ENCODE data around the gene CMKLR1. TPM values are rescaled to one million over a fixed set of nuclear protein-coding genes. Genes with fewer than 3 reads are reported as not detected.

Gene CMKLR1
- total RNA-seq, 2 experiments from 2014 or later: not detected

DNA sequence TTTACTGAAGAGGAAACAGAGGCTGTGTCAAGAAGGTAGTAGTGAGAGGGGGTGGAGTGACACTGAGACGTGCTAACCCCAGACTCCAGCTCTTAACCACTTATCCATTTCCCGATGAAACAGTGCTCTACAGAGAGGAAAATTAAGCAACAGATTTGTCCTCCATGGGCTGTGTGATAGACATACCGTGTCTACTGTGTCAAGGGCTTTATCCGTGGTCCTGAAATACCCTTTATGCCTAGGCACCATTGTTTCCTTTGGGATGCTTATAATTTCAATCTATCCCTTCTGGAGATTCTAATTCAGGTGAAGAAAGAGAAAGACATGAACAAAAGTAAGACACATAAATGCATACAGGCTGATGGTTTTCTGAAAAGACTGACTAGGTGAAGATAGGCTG, 71.7 kb downstream of the CMKLR1 start:
- POLR2A ChIA-PET: no interaction called here
- Mint-ChIP-seq H3K36me3 (ENCODE audit: low read depth) (no peaks in the 10 kb centered on the region), H3K9me3 (no peaks in the 10 kb centered on the region), H3K27ac (no peak overlapping the region), H3K27me3 (peaks cover 5% of the 10 kb centered on the region), H3K4me3 (no peak overlapping the region), H3K4me1 (no peaks in the 10 kb centered on the region)
- DNase-seq: no peak
- CTCF ChIA-PET: no interaction called here

DNA sequence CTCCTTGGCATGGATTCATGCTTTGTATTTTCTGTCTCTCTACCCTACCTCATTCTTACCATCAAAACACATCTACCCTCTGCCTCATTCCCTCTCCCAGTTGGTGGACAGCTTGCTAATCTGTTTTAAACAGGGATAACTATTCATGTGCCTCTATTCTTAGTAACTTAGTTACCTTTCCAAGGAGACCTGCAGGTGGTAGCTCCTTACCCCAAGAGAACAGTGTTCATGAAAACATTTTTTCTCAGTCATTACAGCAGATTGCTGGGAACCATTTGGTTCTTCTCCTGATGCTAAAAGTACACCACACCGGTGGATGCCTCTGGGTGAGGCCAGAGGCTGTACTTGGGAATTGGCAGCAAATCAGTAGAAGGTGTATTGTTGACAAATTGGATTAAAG, 73.0 kb downstream of the CMKLR1 start:
- no peak overlapping the region for H3K27ac Mint-ChIP-seq

DNA sequence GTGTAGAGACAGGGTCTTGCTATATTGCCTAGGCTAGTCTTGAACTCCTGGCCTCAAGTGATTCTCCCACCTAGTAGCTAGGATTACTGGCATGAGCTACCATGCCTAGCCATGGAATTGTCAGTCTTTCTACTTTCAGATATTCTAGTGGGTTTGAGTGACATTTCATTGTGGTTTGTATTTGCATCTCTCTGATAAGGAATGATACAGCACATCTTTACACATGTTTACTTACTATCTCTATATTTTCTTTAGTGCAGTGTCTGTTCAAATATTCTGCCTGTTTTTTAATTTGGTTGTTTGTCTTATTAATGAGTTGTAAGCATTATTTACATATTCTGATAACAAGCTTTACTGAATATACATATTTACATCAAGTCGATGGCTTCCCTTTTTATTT, 73.6 kb downstream of the CMKLR1 start:
- no peaks in the 10 kb centered on the region for H3K9me3 Mint-ChIP-seq
- H3K27me3 Mint-ChIP-seq: peaks cover 5% of the 10 kb centered on the region
- no peak for DNase-seq
- CTCF ChIA-PET: no interaction called here
- no peak overlapping the region for H3K4me3 Mint-ChIP-seq
- no peaks in the 10 kb centered on the region for H3K36me3 Mint-ChIP-seq (ENCODE audit: low read depth)
- H3K4me1 Mint-ChIP-seq: no peaks in the 10 kb centered on the region
- POLR2A ChIA-PET: no interaction called here
- no peak overlapping the region for H3K27ac Mint-ChIP-seq

More for the DNA sequence above, 73.0 kb downstream of the CMKLR1 start:
- Mint-ChIP-seq H3K36me3 (ENCODE audit: low read depth) (no peaks in the 10 kb centered on the region), H3K9me3 (no peaks in the 10 kb centered on the region), H3K27me3 (peaks cover 5% of the 10 kb centered on the region), H3K4me1 (no peaks in the 10 kb centered on the region), H3K4me3 (no peak overlapping the region)
- ChIA-PET POLR2A (no interaction called here), CTCF (no interaction called here)
- DNase-seq: no peak

GRCh38 chr12:108260969-108261368, 78.1 kb downstream of the CMKLR1 start:
- Mint-ChIP-seq H3K36me3 (ENCODE audit: low read depth) (no peaks in the 10 kb centered on the region), H3K9me3 (peaks cover 4% of the 10 kb centered on the region), H3K27me3 (peaks cover under 1% of the 10 kb centered on the region), H3K4me3 (no peak overlapping the region), H3K4me1 (no peaks in the 10 kb centered on the region), H3K27ac (no peak overlapping the region)
- POLR2A ChIA-PET: no interaction called here
- CTCF ChIA-PET: no interaction called here
- no peak for DNase-seq

GRCh38 chr12:108260039-108260438, 79.1 kb downstream of the CMKLR1 start:
- H3K9me3 Mint-ChIP-seq: peaks cover 4% of the 10 kb centered on the region
- no peak for DNase-seq
- no peaks in the 10 kb centered on the region for H3K36me3 Mint-ChIP-seq (ENCODE audit: low read depth)
- H3K4me1 Mint-ChIP-seq: no peaks in the 10 kb centered on the region
- CTCF ChIA-PET: no interaction called here
- no peaks in the 10 kb centered on the region for H3K27me3 Mint-ChIP-seq
- POLR2A ChIA-PET: no interaction called here
- no peak overlapping the region for H3K27ac Mint-ChIP-seq
- no peak overlapping the region for H3K4me3 Mint-ChIP-seq

GRCh38 chr12:108257610-108258106, 81.5 kb downstream of the CMKLR1 start:
- no peak overlapping the region for H3K4me3 Mint-ChIP-seq
- H3K27me3 Mint-ChIP-seq: peaks cover 5% of the 10 kb centered on the region
- peaks cover 4% of the 10 kb centered on the region for H3K9me3 Mint-ChIP-seq
- H3K4me1 Mint-ChIP-seq: no peaks in the 10 kb centered on the region
- CTCF ChIA-PET: no interaction called here
- H3K36me3 Mint-ChIP-seq (ENCODE audit: low read depth): no peaks in the 10 kb centered on the region
- POLR2A ChIA-PET: no interaction called here
- H3K27ac Mint-ChIP-seq: no peak overlapping the region
- no peak for DNase-seq

DNA sequence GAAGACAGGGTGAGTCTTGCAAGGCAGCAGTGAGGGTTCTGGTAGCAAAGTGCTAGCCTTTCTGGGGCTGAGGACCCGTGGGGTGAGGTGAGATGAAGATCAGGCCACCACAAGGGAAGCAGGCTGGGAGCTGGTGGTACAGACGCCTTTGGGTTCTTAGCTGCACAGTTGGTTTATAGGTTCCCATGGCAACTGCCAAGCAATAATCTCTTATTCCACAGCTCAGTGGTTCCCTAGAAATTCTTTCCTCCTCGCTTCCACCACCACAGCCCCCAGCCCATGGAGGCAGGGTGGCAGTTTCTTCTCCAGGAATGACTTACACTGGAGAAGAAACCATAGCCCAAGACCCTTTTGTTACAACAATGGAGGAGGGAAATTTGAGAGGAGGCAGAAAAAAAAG, 82.1 kb downstream of the CMKLR1 start:
- H3K4me1 Mint-ChIP-seq: no peaks in the 10 kb centered on the region
- peaks cover 5% of the 10 kb centered on the region for H3K27me3 Mint-ChIP-seq
- no peaks in the 10 kb centered on the region for H3K36me3 Mint-ChIP-seq (ENCODE audit: low read depth)
- H3K27ac Mint-ChIP-seq: no peak overlapping the region
- CTCF ChIA-PET: no interaction called here
- peaks cover 4% of the 10 kb centered on the region for H3K9me3 Mint-ChIP-seq
- no peak for DNase-seq
- H3K4me3 Mint-ChIP-seq: no peak overlapping the region
- POLR2A ChIA-PET: no interaction called here

DNA sequence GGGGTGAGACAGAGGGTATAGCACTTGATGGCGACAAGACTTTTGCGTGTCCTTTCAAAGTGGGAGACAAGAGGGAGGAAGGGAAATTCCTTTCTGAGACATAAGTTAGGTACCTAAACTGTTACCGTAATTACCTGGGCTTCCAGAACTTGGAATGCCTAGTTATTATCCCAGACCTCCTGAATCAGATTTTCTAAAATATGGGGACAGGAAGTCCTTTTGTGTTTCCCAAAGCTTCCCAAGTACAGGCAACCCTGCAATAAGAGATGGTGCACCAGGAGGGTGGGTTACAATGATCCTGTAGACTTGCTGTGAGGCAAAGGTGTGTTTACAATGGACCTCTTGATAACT, 83.9 kb downstream of the CMKLR1 start:
- H3K4me1 Mint-ChIP-seq: no peaks in the 10 kb centered on the region
- peaks cover 5% of the 10 kb centered on the region for H3K27me3 Mint-ChIP-seq
- H3K9me3 Mint-ChIP-seq: peaks cover 4% of the 10 kb centered on the region
- DNase-seq: no peak
- POLR2A ChIA-PET: no interaction called here
- H3K36me3 Mint-ChIP-seq (ENCODE audit: low read depth): no peaks in the 10 kb centered on the region
- H3K27ac Mint-ChIP-seq: no peak overlapping the region
- H3K4me3 Mint-ChIP-seq: no peak overlapping the region
- CTCF ChIA-PET: no interaction called here

DNA sequence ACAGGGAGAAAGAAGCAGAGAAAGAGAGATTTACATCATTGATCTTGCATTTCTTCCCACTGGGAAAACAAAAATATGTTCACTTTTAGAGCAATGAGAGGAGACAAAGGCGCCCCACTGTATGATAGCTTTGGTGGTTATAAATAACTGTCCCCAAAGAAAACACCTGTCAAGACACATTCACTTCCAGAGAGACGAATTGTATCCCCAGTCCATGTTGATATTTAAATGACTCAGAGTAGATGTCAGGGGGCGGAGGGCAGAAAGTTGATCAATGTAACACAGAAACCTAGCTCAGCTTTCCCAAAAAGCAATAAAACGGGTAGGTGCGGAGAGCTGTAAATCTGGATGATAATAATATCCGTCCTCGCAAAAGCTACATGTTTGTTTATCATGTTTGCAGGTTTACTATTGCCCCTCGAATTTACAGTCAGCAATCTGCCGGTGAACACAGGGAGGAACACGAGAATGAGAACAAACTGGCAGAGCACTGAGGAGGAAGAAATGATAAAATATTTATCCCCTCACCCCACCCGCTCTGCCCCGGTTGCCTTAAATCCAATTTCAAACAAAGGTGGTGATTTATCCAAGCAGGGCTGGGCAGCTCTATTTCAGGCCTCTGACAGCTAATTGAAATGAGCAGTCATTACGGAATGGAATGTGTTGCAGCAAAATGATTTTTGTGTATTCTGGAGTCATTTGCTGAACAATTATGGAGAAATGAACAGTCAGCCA, 84.4 kb downstream of the CMKLR1 start:
- no peaks in the 10 kb centered on the region for H3K4me1 Mint-ChIP-seq
- H3K27ac Mint-ChIP-seq: no peak overlapping the region
- H3K36me3 Mint-ChIP-seq (ENCODE audit: low read depth): no peaks in the 10 kb centered on the region
- no peak for DNase-seq
- H3K27me3 Mint-ChIP-seq: peaks cover 5% of the 10 kb centered on the region
- ChIA-PET CTCF (no interaction called here), POLR2A (no interaction called here)
- peaks cover 2% of the 10 kb centered on the region for H3K9me3 Mint-ChIP-seq
- H3K4me3 Mint-ChIP-seq: no peak overlapping the region

- POLR2A ChIA-PET: no interaction called here
- CTCF ChIA-PET: no interaction called here
- Mint-ChIP-seq H3K27me3 (peaks cover 5% of the 10 kb centered on the region), H3K4me3 (no peak overlapping the region), H3K36me3 (ENCODE audit: low read depth) (no peaks in the 10 kb centered on the region), H3K4me1 (no peaks in the 10 kb centered on the region), H3K27ac (no peak overlapping the region), H3K9me3 (no peaks in the 10 kb centered on the region)
- DNase-seq: no peak
Observed at GRCh38 chr12:108254030-108254429, 85.1 kb downstream of the CMKLR1 start.

DNA sequence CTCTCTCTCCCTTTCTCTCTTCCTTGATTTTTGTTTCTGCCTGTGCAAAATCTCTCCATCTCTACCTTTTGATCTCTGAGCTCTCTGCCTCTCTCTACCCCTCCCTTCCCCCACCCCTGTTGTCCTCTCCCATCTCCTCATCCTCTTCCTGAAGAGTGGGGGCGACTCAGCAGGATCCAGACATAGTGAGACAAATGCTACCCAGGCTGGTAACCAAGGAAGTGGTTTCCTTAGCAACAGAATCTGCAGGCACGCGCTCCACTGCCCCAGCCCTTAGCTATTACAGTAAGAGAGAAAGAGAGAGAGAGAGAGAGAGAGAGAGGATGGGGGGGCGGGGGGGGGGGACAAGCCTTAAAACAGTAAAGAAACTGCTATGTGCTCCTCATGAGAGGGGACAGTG, 85.6 kb downstream of the CMKLR1 start:
- Mint-ChIP-seq H3K4me3 (no peak overlapping the region), H3K27ac (no peak overlapping the region), H3K9me3 (no peaks in the 10 kb centered on the region), H3K36me3 (ENCODE audit: low read depth) (no peaks in the 10 kb centered on the region), H3K27me3 (peaks cover 5% of the 10 kb centered on the region), H3K4me1 (no peaks in the 10 kb centered on the region)
- CTCF ChIA-PET: no interaction called here
- POLR2A ChIA-PET: no interaction called here
- DNase-seq: no peak

DNA sequence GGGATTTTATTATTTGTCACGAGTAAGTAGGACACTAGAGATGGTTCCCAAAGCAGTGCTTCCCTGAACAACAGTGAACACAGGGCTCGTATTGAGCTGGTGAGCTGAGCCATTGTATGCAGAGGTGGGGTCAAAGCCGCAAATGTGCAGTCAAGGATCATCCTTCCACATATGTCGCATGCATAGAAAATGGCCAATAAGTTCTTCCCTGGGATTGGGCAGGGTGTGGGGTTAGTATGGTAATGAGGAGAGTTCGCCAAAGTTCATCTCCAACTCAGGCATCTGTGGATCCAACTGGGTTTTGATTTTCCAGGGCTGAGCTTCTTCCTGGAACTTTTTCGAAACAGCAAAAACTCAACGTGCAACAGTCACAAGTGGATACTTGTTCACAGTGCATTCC, 86.6 kb downstream of the CMKLR1 start:
- Mint-ChIP-seq H3K27me3 (peaks cover 5% of the 10 kb centered on the region), H3K4me1 (no peaks in the 10 kb centered on the region), H3K36me3 (ENCODE audit: low read depth) (no peaks in the 10 kb centered on the region), H3K4me3 (no peak overlapping the region), H3K27ac (no peak overlapping the region), H3K9me3 (no peaks in the 10 kb centered on the region)
- ChIA-PET POLR2A (no interaction called here), CTCF (no interaction called here)
- no peak for DNase-seq

DNA sequence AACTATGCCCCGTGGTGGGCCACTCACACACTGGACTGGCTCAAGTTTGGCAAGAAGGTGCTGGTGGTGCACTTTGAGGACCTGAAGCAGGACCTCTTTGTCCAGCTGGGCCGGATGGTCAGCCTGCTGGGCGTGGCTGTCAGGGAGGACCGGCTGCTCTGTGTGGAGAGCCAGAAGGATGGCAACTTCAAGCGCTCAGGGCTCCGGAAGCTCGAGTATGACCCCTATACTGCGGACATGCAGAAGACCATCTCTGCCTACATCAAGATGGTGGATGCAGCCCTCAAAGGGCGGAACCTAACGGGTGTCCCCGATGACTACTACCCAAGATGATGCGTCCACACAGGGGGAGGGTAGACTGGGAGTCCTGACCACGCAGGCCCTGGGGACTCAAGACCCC, 91.1 kb downstream of the CMKLR1 start:
- CTCF ChIA-PET: interaction anchor here (1.1 kb wide), 1 partner anchor 209 kb away, joined by 3 read pairs; no protein-coding TSS in a partner anchor
- H3K27me3 Mint-ChIP-seq: no peaks in the 10 kb centered on the region
- no peaks in the 10 kb centered on the region for H3K4me1 Mint-ChIP-seq

DNA sequence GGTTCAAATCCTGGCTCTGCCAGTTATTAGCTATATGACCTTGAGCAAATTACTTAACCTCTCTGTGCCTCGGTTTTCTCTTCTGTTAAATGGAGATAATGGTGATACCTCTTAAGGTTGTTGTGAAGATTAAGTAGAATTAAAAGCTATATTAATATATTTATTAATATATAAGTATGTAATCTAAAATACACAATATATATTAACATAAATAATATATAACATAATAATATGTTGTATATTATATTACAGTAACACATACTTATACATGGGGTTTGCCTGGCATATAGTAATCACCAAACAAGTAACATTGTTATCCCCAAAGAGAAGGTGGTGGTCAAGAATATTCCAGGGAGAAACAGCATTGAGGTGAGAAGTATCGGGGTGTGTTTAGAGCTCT, 92.0 kb downstream of the CMKLR1 start:
- no peak for DNase-seq
- CTCF ChIA-PET: interaction anchor here (0.7 to 1.1 kb wide), 2 partner anchors 13 to 210 kb away, joined by 3 read pairs; no protein-coding TSS in a partner anchor
- Mint-ChIP-seq H3K4me1 (no peaks in the 10 kb centered on the region), H3K36me3 (ENCODE audit: low read depth) (no peaks in the 10 kb centered on the region), H3K4me3 (no peak overlapping the region), H3K27me3 (no peaks in the 10 kb centered on the region), H3K9me3 (no peaks in the 10 kb centered on the region), H3K27ac (no peak overlapping the region)
- POLR2A ChIA-PET: no interaction called here

More for the DNA sequence above, 91.1 kb downstream of the CMKLR1 start:
- POLR2A ChIA-PET: no interaction called here
- Mint-ChIP-seq H3K4me3 (no peak overlapping the region), H3K36me3 (ENCODE audit: low read depth) (no peaks in the 10 kb centered on the region), H3K27ac (no peak overlapping the region), H3K9me3 (no peaks in the 10 kb centered on the region)
- DNase-seq: no peak
